K562 (cell line): Measurements from ENCODE around the gene S100A1. TPM values are rescaled to one million over a fixed set of nuclear protein-coding genes. Genes with fewer than 3 reads are reported as not detected.

Source experiments
- ARID2 ChIP-seq: fragments of 450-650 bp; IDR thresholded peaks from 2 replicates; pipeline ENCODE4 v1.6.1; 2017; ENCODE audit warnings: antibody characterized with exemption, mild to moderate bottlenecking
- ATF3 ChIP-seq, 2 experiments: fragments of 450-650 bp in 1 of 2; sonication (generic) in 1 of 2; formaldehyde crosslinking in 1 of 2; IDR thresholded peaks in 1 of 2; conservative IDR thresholded peaks in 1 of 2; 2 replicates each; pipeline versions ENCODE4 v1.6.1 to v1.8.1; 2016 to 2023; ENCODE audit warnings: mild to moderate bottlenecking in 2 of 2, moderate library complexity in 2 of 2, inconsistent platforms in 1 of 2, missing genetic modification reagents in 1 of 2
- ATF6 ChIP-seq: sonication (generic); formaldehyde crosslinking; IDR thresholded peaks from 2 replicates; pipeline ENCODE4 v1.4.0; 2020; ENCODE audit warnings: mild to moderate bottlenecking, missing genetic modification reagents
- CAMTA2 ChIP-seq: fragments of 250-450 bp; sonication (Bioruptor Pico); conservative IDR thresholded peaks from 2 replicates; pipeline ENCODE4 v1.5.1; 2022
- CCAR2 ChIP-seq: fragments of 200-400 bp; formaldehyde crosslinking; IDR thresholded peaks from 2 replicates; pipeline ENCODE4 v1.6.1; 2017; ENCODE audit warnings: mild to moderate bottlenecking, low read depth, low read length
- CHD2 ChIP-seq: IDR thresholded peaks from 2 replicates; pipeline ENCODE4 v1.6.1; 2011; ENCODE audit warnings: low read depth, low read length
- DPF2 ChIP-seq: fragments of 450-650 bp; IDR thresholded peaks from 2 replicates; pipeline ENCODE4 v1.6.1; 2016
- E2F3 ChIP-seq: fragments of 250-450 bp; sonication (Bioruptor Pico); IDR thresholded peaks from 2 replicates; pipeline ENCODE4 v1.4.0; 2020; ENCODE audit warnings: mild to moderate bottlenecking
- EP300 ChIP-seq: IDR thresholded peaks from 2 replicates; pipeline ENCODE4 v1.6.1; 2012; ENCODE audit warnings: low read length, improper control_type of control experiment
- HBP1 ChIP-seq: fragments of 450-650 bp; formaldehyde crosslinking; IDR thresholded peaks from 2 replicates; pipeline ENCODE4 v1.4.0; 2022; ENCODE audit warnings: missing genetic modification characterization
- HDGF ChIP-seq: fragments of 450-650 bp; IDR thresholded peaks from 2 replicates; pipeline ENCODE4 v1.6.1; 2016
- HMG20B ChIP-seq: fragments of 250-450 bp; sonication (Bioruptor Pico); IDR thresholded peaks from 2 replicates; pipeline ENCODE4 v1.5.0; 2021; ENCODE audit warnings: mild to moderate bottlenecking
- HSF4 ChIP-seq: fragments of 250-450 bp; sonication (Bioruptor Pico); IDR thresholded peaks from 2 replicates; pipeline ENCODE4 v2.1.2; 2022; ENCODE audit warnings: mild to moderate bottlenecking, moderate library complexity, borderline replicate concordance
- MECOM ChIP-seq: fragments of 250-450 bp; sonication (Bioruptor Pico); IDR thresholded peaks from 2 replicates; pipeline ENCODE4 v1.8.0; 2022; ENCODE audit warnings: inconsistent platforms
- MIER1 ChIP-seq: fragments of 450-650 bp; IDR thresholded peaks from 2 replicates; pipeline ENCODE4 v1.6.1; 2016; ENCODE audit warnings: antibody characterized with exemption, mild to moderate bottlenecking, low read depth
- NONO ChIP-seq, 2 experiments: fragments of 200-400 bp in 1 of 2; fragments of 450-650 bp in 1 of 2; formaldehyde crosslinking in 1 of 2; IDR thresholded peaks; 2 replicates each; pipeline ENCODE4 v1.6.1; 2017; ENCODE audit warnings: low read depth in 2 of 2, mild to moderate bottlenecking in 2 of 2, moderate library complexity in 2 of 2, low read length in 1 of 2
- POLR2B ChIP-seq: fragments of 450-650 bp; IDR thresholded peaks from 2 replicates; pipeline ENCODE4 v1.6.1; 2018; ENCODE audit warnings: low read depth; ENCODE audit not compliant: partially characterized antibody
- RBBP5 ChIP-seq: fragments of 200-600 bp; sonication (generic); IDR thresholded peaks from 2 replicates; pipeline ENCODE4 v1.6.1; 2012; ENCODE audit warnings: borderline replicate concordance, mild to moderate bottlenecking, low read length, control low read depth, inconsistent platforms; ENCODE audit not compliant: insufficient read depth, poor library complexity, severe bottlenecking
- SAFB2 ChIP-seq: fragments of 200-400 bp; formaldehyde crosslinking; IDR thresholded peaks from 2 replicates; pipeline ENCODE4 v1.6.1; 2018; ENCODE audit warnings: borderline replicate concordance, low read length, low read depth, moderate library complexity; ENCODE audit not compliant: severe bottlenecking
- SLC30A9 ChIP-seq: fragments of 250-450 bp; sonication (Bioruptor Pico); IDR thresholded peaks from 2 replicates; pipeline ENCODE4 v1.8.0; 2022; ENCODE audit warnings: mild to moderate bottlenecking, moderate library complexity
- SMARCC2 ChIP-seq: fragments of 450-650 bp; IDR thresholded peaks from 2 replicates; pipeline ENCODE4 v1.6.1; 2017; ENCODE audit warnings: antibody characterized with exemption, moderate library complexity, mild to moderate bottlenecking, low read depth
- SREBF1 ChIP-seq: fragments of 150-350 bp; IDR thresholded peaks from 2 replicates; pipeline ENCODE4 v1.6.1; 2014; ENCODE audit warnings: antibody characterized with exemption, low read depth, low read length, borderline replicate concordance
- THRA ChIP-seq: fragments of 450-650 bp; IDR thresholded peaks from 2 replicates; pipeline ENCODE4 v1.6.1; 2017; ENCODE audit warnings: mild to moderate bottlenecking, moderate library complexity
- ZKSCAN3 ChIP-seq: fragments of 250-450 bp; sonication (Bioruptor Pico); IDR thresholded peaks from 2 replicates; pipeline ENCODE4 v1.4.0; 2020
- ZNF316 ChIP-seq: fragments of 450-650 bp; IDR thresholded peaks from 2 replicates; pipeline ENCODE4 v1.6.1; 2016
- ZNF583 ChIP-seq: fragments of 250-450 bp; sonication (Bioruptor Pico); IDR thresholded peaks from 2 replicates; pipeline ENCODE4 v1.4.0; 2020
- polyA plus RNA-seq, 8 experiments: library from polyadenylated mRNA; depleted of rRNA in 4 of 8; stranded (reverse) in 5 of 8; unstranded in 3 of 8; fragments of >200 nt; fragmentation: Nextera tagmentation in 2 of 8; fragmentation: Illumina TruSeq in 1 of 8; extraction: Ambion mirVana in 2 of 8; extraction: Trizol in 1 of 8; gene quantifications; 2 replicates each; pipeline versions ENCODE4 v1.2.1 to v1.2.3, GENCODE V29; 2011 to 2014; ENCODE audit warnings: inconsistent platforms in 1 of 8, missing spikeins in 1 of 8
- total RNA-seq, 7 experiments: library from RNA; depleted of rRNA in 6 of 7; stranded (reverse); fragments of >200 nt in 6 of 7; fragmentation: Illumina TruSeq in 2 of 7; extraction: Trizol in 2 of 7; gene quantifications; 2 replicates each; pipeline versions ENCODE4 v1.2.1 to v1.2.3, GENCODE V29; 2011 to 2021; ENCODE audit warnings: low replicate concordance in 1 of 7

The S100A1 gene
- total and polyA plus RNA-seq, 9 of the 15 experiments (the other 6 are each of a cell fraction or from before 2014, with no cell fraction given) = 0.44 to 30.1 (median 12.7) TPM

GRCh38 chr1:153597206-153597605 is 31.0 kb upstream of the S100A1 start (continued):
- TF ChIP-seq THRA (no peak), ARID2 (no peak), SMARCC2 (0 out of 2 replicates have a peak, but pooled peaks have one; percentile 19), RBBP5 (no peak), HSF4 (CRISPR knock-in tag) (no peak), CHD2 (no peak), ZNF316 (no peak), POLR2B (no peak), ZNF583 (no peak), ATF6 (CRISPR knock-in tag) (no peak), SAFB2 (no peak), HBP1 (CRISPR knock-in tag) (no peak), CCAR2 (no peak), ATF3 (IDR thresholded peaks at IDR 0.05) (peak; percentile 83), ATF3 (CRISPR knock-in tag; conservative IDR thresholded peaks at IDR 0.05) (no peak), DPF2 (peak; percentile 48), ZKSCAN3 (CRISPR knock-in tag) (no peak), E2F3 (no peak), MECOM (CRISPR knock-in tag) (no peak), SLC30A9 (no peak), HDGF (no peak), MIER1 (no peak), HMG20B (no peak), NONO (IDR thresholded peaks at IDR 0.05; ENCODE audit: low read depth in 2 of 2, low read length in 1 of 2) (no peak), SREBF1 (no peak), CAMTA2 (no peak), EP300 (peak; percentile 9; the same call in 1 of the 2 replicates)
